DOHH2 (cell line): ENCODE measurements around the gene ATP11A.
"Not testable (repeated sequence)": the region's sequence is repeated elsewhere in the genome, so short reads cannot be mapped to it uniquely, and the experiment has no call there.

Source experiments
- H3F3A ChIP-seq: fragments of 200-600 bp; sonication (generic), shearing (Covaris generic); 2 replicates; pipeline ENCODE4 v1.6.0; 2016; ENCODE audit warnings: antibody characterized with exemption, mild to moderate bottlenecking; ENCODE audit not compliant: control insufficient read depth, insufficient read depth
- H3K27ac ChIP-seq: fragments of 200-600 bp; sonication (generic); 2 replicates; pipeline ENCODE4 v1.5.1; 2014; ENCODE audit warnings: low read depth, mild to moderate bottlenecking, low read length, moderate library complexity
- H3K27me3 ChIP-seq: fragments of 200-600 bp; sonication (generic); 2 replicates; pipeline ENCODE4 v1.6.1; 2014; ENCODE audit warnings: mild to moderate bottlenecking, low read length, mixed read lengths; ENCODE audit not compliant: control insufficient read depth
- H3K36me3 ChIP-seq: fragments of 200-600 bp; sonication (generic); 2 replicates; pipeline ENCODE4 v1.6.1; 2014; ENCODE audit warnings: mild to moderate bottlenecking, low read length, moderate library complexity, mixed read lengths; ENCODE audit not compliant: control insufficient read depth
- H3K4me1 ChIP-seq: fragments of 200-600 bp; sonication (generic); 2 replicates; pipeline ENCODE4 v1.6.1; 2014; ENCODE audit warnings: mild to moderate bottlenecking, low read length, mixed read lengths; ENCODE audit not compliant: control insufficient read depth
- H3K4me2 ChIP-seq: fragments of 200-600 bp; sonication (generic); 2 replicates; pipeline ENCODE4 v1.6.0; 2014; ENCODE audit warnings: mild to moderate bottlenecking, low read length, moderate library complexity
- H3K4me3 ChIP-seq: fragments of 200-600 bp; sonication (generic); 2 replicates; pipeline ENCODE4 v1.5.1; 2014; ENCODE audit warnings: mild to moderate bottlenecking, low read length, mixed read lengths
- H3K79me2 ChIP-seq: fragments of 200-600 bp; sonication (generic); 2 replicates; pipeline ENCODE4 v1.6.1; 2014; ENCODE audit warnings: mild to moderate bottlenecking, low read length, mixed read lengths; ENCODE audit not compliant: control insufficient read depth
- H3K9me2 ChIP-seq: fragments of 200-600 bp; sonication (generic); replicated peaks from 2 replicates; pipeline ENCODE4 v1.6.1; 2014; ENCODE audit warnings: mild to moderate bottlenecking, low read length, mixed read lengths; ENCODE audit not compliant: control insufficient read depth
- H3K9me3 ChIP-seq: fragments of 200-600 bp; sonication (generic); 2 replicates; pipeline ENCODE4 v1.6.1; 2014; ENCODE audit warnings: antibody characterized with exemption, low read length, mixed read lengths; ENCODE audit not compliant: control insufficient read depth, insufficient read depth
- H4K20me1 ChIP-seq: fragments of 200-600 bp; sonication (generic); 2 replicates; pipeline ENCODE4 v1.6.0; 2014; ENCODE audit warnings: low read depth, mild to moderate bottlenecking, antibody characterized with exemption, low read length, moderate library complexity; ENCODE audit not compliant: control insufficient read depth, insufficient read depth
- EZH2phosphoT487 ChIP-seq: fragments of 200-600 bp; sonication (generic); IDR thresholded peaks from 2 replicates; pipeline ENCODE4 v1.6.1; 2017; ENCODE audit warnings: borderline replicate concordance, mild to moderate bottlenecking, antibody characterized with exemption, low read length, moderate library complexity, mixed read lengths
- TF ChIP-seq, protein P1 (sequence below): fragments of 200-600 bp; sonication (generic); IDR thresholded peaks from one replicate; pipeline ENCODE4 v1.5.1; 2014; ENCODE audit warnings: antibody characterized with exemption, mild to moderate bottlenecking, low read depth, low read length; ENCODE audit not compliant: poor library complexity, severe bottlenecking

Gene ATP11A

DNA sequence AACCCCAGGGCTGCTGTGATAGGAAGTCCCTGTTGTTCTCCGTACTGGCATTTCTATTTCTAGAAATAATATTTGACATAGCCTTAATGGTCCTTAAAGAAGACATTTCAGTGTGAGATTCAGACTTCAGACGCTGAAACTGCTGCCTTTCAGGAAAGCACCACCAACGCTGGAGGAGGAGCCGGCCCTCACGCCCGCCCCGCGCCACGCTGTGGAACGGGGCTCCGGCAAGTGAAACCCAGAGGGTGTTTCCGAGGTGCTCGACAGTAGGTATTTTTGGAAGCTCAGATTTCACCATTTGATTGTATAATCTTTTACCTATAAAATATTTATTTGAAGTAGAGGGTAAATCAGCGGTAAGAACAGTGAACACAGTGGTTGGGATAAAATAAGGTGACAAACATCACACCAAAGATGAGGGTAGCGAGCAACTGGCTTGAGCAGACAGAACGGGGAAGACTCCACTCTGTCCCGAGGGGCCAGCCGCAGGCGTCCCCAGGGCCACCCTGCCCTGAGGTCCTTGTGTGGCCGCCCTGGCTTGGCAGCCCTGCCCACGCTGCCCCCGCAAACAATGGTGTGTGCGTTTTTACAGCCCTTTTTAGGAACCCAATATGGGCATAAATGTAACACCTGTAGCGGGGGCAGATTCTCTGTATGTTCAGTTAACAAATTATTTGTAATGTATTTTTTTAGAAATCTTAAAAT, 193.6 kb downstream of the ATP11A start:
- H3F3A ChIP-seq, result no peaks in the 10 kb centered on the region
- no peaks in the 10 kb centered on the region for H3K27me3 ChIP-seq

DNA sequence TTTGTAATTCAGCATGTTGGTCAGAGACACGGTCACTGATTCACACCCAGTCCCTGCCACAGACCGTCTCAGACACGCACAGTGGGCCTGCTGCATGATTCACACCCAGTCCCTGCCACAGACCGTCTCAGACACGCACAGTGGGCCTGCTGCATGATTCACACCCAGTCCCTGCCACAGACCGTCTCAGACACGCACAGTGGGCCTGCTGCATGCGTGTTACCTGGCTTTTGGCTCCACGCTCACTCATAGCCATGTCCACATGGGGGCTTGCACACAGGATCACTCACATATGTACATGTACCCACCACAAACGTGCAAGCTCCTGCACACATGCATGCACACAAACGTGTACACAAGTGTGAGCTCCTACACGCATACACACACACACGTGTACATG, 194.9 kb downstream of the ATP11A start:
- H3K36me3 ChIP-seq, H3K4me2 ChIP-seq, H3K4me3 ChIP-seq, H3K79me2 ChIP-seq, H3F3A ChIP-seq, H3K9me2 ChIP-seq, H3K27ac ChIP-seq, H3K27me3 ChIP-seq, H3K9me3 ChIP-seq, H3K4me1 ChIP-seq, H4K20me1 ChIP-seq: not testable (repeated sequence)

More for the DNA sequence above, 193.6 kb downstream of the ATP11A start:
- Histone ChIP-seq H3K4me3 (no peak overlapping the region), H3K27ac (no peak overlapping the region), H3K79me2 (no peaks in the 10 kb centered on the region), H3K9me2 (no peaks in the 10 kb centered on the region), H3K9me3 (no peaks in the 10 kb centered on the region), H4K20me1 (no peaks in the 10 kb centered on the region), H3K36me3 (no peaks in the 10 kb centered on the region; the same call in 1 of the 2 replicates), H3K4me1 (no peaks in the 10 kb centered on the region), H3K4me2 (no peak overlapping the region)
- no peak for TF ChIP-seq EZH2phosphoT487
- TF ChIP-seq, protein P1, sequence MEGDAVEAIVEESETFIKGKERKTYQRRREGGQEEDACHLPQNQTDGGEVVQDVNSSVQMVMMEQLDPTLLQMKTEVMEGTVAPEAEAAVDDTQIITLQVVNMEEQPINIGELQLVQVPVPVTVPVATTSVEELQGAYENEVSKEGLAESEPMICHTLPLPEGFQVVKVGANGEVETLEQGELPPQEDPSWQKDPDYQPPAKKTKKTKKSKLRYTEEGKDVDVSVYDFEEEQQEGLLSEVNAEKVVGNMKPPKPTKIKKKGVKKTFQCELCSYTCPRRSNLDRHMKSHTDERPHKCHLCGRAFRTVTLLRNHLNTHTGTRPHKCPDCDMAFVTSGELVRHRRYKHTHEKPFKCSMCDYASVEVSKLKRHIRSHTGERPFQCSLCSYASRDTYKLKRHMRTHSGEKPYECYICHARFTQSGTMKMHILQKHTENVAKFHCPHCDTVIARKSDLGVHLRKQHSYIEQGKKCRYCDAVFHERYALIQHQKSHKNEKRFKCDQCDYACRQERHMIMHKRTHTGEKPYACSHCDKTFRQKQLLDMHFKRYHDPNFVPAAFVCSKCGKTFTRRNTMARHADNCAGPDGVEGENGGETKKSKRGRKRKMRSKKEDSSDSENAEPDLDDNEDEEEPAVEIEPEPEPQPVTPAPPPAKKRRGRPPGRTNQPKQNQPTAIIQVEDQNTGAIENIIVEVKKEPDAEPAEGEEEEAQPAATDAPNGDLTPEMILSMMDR, result no peak

DNA sequence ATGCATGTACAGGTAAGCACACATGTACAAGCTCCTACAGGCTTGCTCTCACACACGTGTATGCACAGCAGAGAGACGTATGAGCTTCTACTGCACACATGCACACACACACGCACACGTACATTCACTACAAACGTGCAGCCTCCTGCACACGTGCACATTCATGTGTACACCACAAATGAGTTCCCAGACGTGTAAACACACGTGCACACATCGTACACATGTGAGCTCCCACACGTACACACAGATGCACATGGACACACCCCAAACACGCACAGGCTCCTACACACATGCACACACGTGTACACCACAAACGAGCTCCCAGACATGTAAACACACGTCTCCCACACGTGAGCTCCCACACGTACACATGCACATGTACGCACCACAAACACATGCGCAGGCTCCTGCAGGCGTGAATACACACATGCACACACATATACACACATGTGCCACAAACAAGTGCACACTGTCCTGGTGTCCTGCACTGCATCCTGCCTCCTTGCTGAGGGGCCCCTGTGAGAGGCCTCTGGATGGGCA, 195.5 kb downstream of the ATP11A start:
- no peaks in the 10 kb centered on the region for H3F3A ChIP-seq
- H3K4me1 ChIP-seq, result no peaks in the 10 kb centered on the region
- no peaks in the 10 kb centered on the region for H3K79me2 ChIP-seq
- H3K36me3 ChIP-seq, result no peaks in the 10 kb centered on the region; the same call in 1 of the 2 replicates
- H4K20me1 ChIP-seq, result no peaks in the 10 kb centered on the region
- H3K27ac ChIP-seq, result no peak overlapping the region
- no peak for TF ChIP-seq EZH2phosphoT487
- TF ChIP-seq, protein P1, result no peak
- no peaks in the 10 kb centered on the region for H3K9me2 ChIP-seq
- H3K9me3 ChIP-seq, result no peaks in the 10 kb centered on the region
- H3K4me2 ChIP-seq, result no peak overlapping the region
- no peaks in the 10 kb centered on the region for H3K27me3 ChIP-seq
- no peak overlapping the region for H3K4me3 ChIP-seq

DNA sequence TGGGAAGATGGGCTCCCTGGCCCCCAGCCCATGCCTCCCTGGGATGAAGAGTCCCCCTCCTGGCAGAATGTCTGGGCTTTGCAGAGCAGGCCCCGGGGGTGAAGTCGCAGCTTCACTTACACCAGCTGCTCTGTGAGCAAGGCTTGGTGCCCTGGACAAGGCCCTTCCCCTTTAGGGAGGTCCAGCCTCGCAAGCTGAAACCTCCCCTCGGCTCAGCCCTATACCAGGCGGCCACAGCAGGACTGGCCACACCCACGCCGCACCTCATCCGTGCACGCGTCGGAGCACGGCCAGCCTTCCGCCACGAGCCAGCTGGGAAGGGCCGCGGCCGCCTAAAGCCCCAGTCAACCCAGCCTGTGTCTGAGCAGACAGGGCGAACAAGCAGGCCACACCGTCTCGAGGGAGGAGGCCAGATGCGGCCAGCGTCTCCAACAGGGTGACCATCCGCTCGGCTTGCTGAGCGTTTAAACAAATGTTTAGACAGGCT, 196.0 kb downstream of the ATP11A start:
- Histone ChIP-seq H3K36me3 (no peaks in the 10 kb centered on the region; the same call in 1 of the 2 replicates), H3K27me3 (no peaks in the 10 kb centered on the region), H3K79me2 (no peaks in the 10 kb centered on the region), H3K9me2 (no peaks in the 10 kb centered on the region), H4K20me1 (no peaks in the 10 kb centered on the region), H3K4me1 (no peaks in the 10 kb centered on the region), H3K9me3 (no peaks in the 10 kb centered on the region), H3K27ac (no peak overlapping the region), H3K4me2 (no peak overlapping the region), H3K4me3 (no peak overlapping the region), H3F3A (no peaks in the 10 kb centered on the region)
- TF ChIP-seq EZH2phosphoT487, result no peak
- TF ChIP-seq, protein P1, result no peak
